ENCODE measurements around the gene IRAK1.

IRAK1 gene

DNA sequence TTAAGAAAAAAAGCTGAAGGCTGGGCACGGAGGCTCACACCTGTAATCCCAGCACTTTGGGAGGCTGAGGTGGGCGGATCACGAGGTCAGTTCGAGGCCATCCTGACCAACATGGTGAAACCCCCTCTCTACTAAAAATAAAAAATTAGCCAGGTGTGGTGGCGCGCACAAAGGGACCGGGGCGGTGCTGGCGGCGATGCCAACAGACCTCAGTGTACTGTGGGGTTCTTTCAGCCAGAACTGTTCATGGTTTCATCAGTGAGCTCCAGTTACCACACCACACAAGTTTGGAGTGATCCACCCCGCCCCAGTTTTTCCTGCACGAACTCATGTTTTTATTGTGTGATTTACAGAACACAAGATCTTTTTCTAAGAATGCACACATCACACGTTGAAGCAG lies 21.2 kb upstream of the IRAK1 start:
- no peak for TF ChIP-seq CTCF (IDR thresholded peaks at IDR 0.05; ENCODE audit: insufficient read depth, low read depth, low read length, missing control alignments)
- no peak for DNase-seq (ENCODE audit: low read depth)
- no peak overlapping the region for H3K4me3 ChIP-seq (ENCODE audit: low read length)

GRCh38 chrX:154040307-154040756 lies 20.6 kb upstream of the IRAK1 start:
- no peak overlapping the region for H3K4me3 ChIP-seq (ENCODE audit: low read length)
- no peak for TF ChIP-seq CTCF (IDR thresholded peaks at IDR 0.05; ENCODE audit: insufficient read depth, low read depth, low read length, missing control alignments)
- peak; percentile 64 for DNase-seq (ENCODE audit: low read depth)

DNA sequence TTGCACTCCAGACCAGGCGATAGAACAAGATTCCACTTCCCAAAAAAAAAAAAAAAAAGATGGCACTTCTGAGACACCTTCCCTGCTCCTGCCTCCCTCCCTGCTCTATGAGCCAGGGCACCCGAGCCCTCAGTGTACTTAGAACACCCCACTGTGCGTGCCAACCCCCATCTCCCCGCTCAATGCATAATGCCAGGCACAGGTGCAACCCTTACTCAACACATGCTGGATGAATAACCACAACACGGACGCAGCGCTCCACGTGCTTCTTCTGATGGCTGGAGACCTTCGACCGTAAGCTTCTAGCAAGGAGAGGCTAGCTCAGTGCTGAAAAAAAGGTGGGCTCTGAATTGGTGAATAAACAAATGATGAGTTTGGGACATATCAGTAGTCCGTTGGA lies 19.9 kb upstream of the IRAK1 start:
- no peak for TF ChIP-seq CTCF (IDR thresholded peaks at IDR 0.05; ENCODE audit: insufficient read depth, low read depth, low read length, missing control alignments)
- H3K4me3 ChIP-seq (ENCODE audit: low read length): no peak overlapping the region
- no peak for DNase-seq (ENCODE audit: low read depth)

DNA sequence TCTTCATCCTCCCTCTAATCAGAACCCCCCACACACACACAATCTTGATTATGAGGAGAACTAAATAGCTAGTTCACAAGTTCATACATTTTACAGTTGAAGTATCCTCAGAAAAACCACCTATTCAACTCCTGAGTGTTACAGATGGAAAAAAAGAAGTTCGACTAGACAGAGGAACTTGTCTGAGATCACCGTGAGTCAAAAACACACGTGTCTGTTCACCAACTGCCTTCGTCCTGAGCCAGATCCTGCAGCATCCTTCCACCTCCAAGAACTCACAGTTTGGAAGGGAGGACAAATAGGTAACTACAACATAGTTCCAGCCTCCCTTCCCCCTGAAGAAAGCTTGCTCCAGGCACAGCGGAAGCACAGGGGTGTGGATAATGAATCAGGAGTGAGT lies 19.0 kb upstream of the IRAK1 start:
- TF ChIP-seq CTCF (IDR thresholded peaks at IDR 0.05; ENCODE audit: insufficient read depth, low read depth, low read length, missing control alignments): no peak
- no peak overlapping the region for H3K4me3 ChIP-seq (ENCODE audit: low read length)
- peak; percentile 21 for DNase-seq (ENCODE audit: low read depth)

GRCh38 chrX:154037754-154038153 lies 18.1 kb upstream of the IRAK1 start:
- no peak for TF ChIP-seq CTCF (IDR thresholded peaks at IDR 0.05; ENCODE audit: insufficient read depth, low read depth, low read length, missing control alignments)
- DNase-seq (ENCODE audit: low read depth): no peak
- no peak overlapping the region for H3K4me3 ChIP-seq (ENCODE audit: low read length)

- no peak for TF ChIP-seq CTCF (IDR thresholded peaks at IDR 0.05; ENCODE audit: insufficient read depth, low read depth, low read length, missing control alignments)
- H3K4me3 ChIP-seq (ENCODE audit: low read length): no peak overlapping the region
- no peak for DNase-seq (ENCODE audit: low read depth)
Observed at GRCh38 chrX:154036513-154036912, 16.8 kb upstream of the IRAK1 start.

DNA sequence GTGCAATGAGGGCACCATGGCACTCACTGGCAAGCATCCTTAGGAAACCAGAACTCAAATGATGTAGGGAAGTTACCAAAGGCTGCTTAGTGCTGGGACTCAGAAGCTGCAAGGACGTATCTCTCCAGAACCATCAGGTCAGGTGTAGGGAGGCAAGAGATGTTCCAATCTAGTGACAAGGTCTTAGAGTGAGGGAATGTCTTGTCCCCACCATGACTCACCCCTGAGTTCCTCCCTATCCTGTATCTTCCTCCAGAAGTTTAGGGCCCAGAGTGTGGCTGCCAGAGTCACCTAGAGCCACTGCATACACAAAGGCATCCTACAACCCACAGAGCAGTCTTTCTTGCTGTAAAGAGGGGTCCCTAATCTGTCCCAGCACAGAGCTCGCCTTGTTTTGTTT lies 14.1 kb upstream of the IRAK1 start:
- no peak for TF ChIP-seq CTCF (IDR thresholded peaks at IDR 0.05; ENCODE audit: insufficient read depth, low read depth, low read length, missing control alignments)
- no peak for DNase-seq (ENCODE audit: low read depth)
- H3K4me3 ChIP-seq (ENCODE audit: low read length): no peak overlapping the region

Data from epithelial cell of esophagus (primary cell).